Natural killer cell (primary cell): ENCODE data around the gene CSNK1G2. TPM values are rescaled to one million over a fixed set of nuclear protein-coding genes. Genes with fewer than 3 reads are reported as not detected.

Experiments used
- ATAC-seq, 3 donors: fragments of 150-1000 bp in 2 of 3; fragments of 200-7000 bp in 1 of 3; cut with Tn5 transposase; 1 replicate in 1 of 3; 2 replicates in 2 of 3; pipeline ENCODE4 v1.10.0; 2021; ENCODE audit warnings: mild to moderate bottlenecking in 2 of 3, moderate library complexity in 2 of 3
- DNase-seq, 2 donors: peaks; one replicate each; pipeline versions ENCODE4 v3.0.0 to v3.0.0-alpha.2; 2013 to 2021; ENCODE audit warnings: mixed read lengths in 1 of 2
- H3K27ac ChIP-seq: one replicate; pipeline ENCODE4 v1.5.1; 2013; ENCODE audit warnings: mild to moderate bottlenecking, low read length
- H3K27me3 ChIP-seq: one replicate; pipeline ENCODE4 v1.6.1; 2013; ENCODE audit warnings: low read length; ENCODE audit not compliant: control insufficient read depth, insufficient read depth
- H3K36me3 ChIP-seq: one replicate; pipeline ENCODE4 v1.6.1; 2013; ENCODE audit warnings: low read length; ENCODE audit not compliant: control insufficient read depth, insufficient read depth
- H3K4me1 ChIP-seq: one replicate; pipeline ENCODE4 v1.6.1; 2013; ENCODE audit warnings: low read length; ENCODE audit not compliant: control insufficient read depth, insufficient read depth
- H3K4me3 ChIP-seq: one replicate; pipeline ENCODE4 v1.5.1; 2013; ENCODE audit warnings: low read length
- H3K9me3 ChIP-seq: one replicate; pipeline ENCODE4 v1.6.1; 2013; ENCODE audit warnings: low read length; ENCODE audit not compliant: control insufficient read depth, insufficient read depth
- H3K27ac Mint-ChIP-seq, 2 donors: one replicate each; pipeline ENCODE4 v1.8.0; 2022; ENCODE audit warnings: mild to moderate bottlenecking in 2 of 2, mixed read lengths in 2 of 2, moderate library complexity in 1 of 2
- H3K27me3 Mint-ChIP-seq, 2 donors: one replicate each; pipeline ENCODE4 v1.8.0; 2022; ENCODE audit warnings: low read depth in 2 of 2, mixed read lengths in 2 of 2
- H3K36me3 Mint-ChIP-seq: one replicate; pipeline ENCODE4 v1.8.0; 2022; ENCODE audit warnings: mixed read lengths
- H3K4me1 Mint-ChIP-seq, 2 donors: one replicate each; pipeline ENCODE4 v1.8.0; 2022; ENCODE audit warnings: mixed read lengths in 2 of 2
- H3K4me3 Mint-ChIP-seq: one replicate; pipeline ENCODE4 v1.8.0; 2022; ENCODE audit warnings: mild to moderate bottlenecking, moderate library complexity, mixed read lengths
- H3K9me3 Mint-ChIP-seq, 2 donors: one replicate each; pipeline ENCODE4 v1.8.0; 2022; ENCODE audit warnings: mixed read lengths in 2 of 2
- WGBS: methylation state at CpG from one replicate; pipeline ENCODE4 v1.1.7; 2013; ENCODE audit warnings: missing lambda C conversion rate; ENCODE audit not compliant: insufficient coverage; 5-methylcytosine and 5-hydroxymethylcytosine counted together
- intact Hi-C: fragments of 100-400 bp; cut with micrococcal nuclease; formaldehyde crosslinking; loops from one replicate; pipeline ENCODE4 v1.14.2; 2022
- total RNA-seq, 4 donors: library from RNA; stranded (reverse); fragments of 120-200 nt in 1 of 4; gene quantifications; one replicate each; pipeline versions ENCODE4 v1.2.3 to v1.2.4, GENCODE V29; 2013 to 2022
- TF ChIP-seq, protein P1 (sequence below): fragments of 200-600 bp; IDR thresholded peaks from one replicate; pipeline ENCODE4 v1.8.0; 2022; ENCODE audit warnings: antibody characterized with exemption

CSNK1G2 gene
- total RNA-seq, 3 donors from 2014 or later (not counting 1 experiment from before 2014, with no cell fraction given) = 138 to 143 (median 139) TPM

DNA sequence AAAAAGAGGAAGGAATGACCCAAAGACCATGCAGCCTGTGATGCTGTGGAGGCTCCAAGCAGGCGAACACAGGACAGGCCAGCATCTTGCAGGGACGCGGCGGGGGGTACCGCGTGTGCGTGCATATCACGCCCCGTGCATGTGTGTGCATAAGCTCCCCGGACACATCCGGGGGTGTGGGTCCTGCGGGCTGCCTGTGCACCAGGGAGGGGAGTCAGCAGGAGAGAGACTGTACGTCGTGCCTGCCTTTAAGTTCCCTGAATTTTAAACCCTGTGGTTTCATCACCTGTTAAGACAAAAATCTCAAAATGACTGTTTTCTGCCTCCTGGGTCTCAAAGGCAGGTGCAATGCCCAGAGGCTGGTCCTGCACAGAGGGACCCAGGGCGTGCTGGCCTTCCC, 19.1 kb upstream of the CSNK1G2 start:
- Histone ChIP-seq H3K27me3 (no peaks in the 10 kb centered on the region), H3K36me3 (peaks cover 26% of the 10 kb centered on the region), H3K9me3 (no peaks in the 10 kb centered on the region), H3K4me3 (no peak overlapping the region), H3K27ac (no peak overlapping the region), H3K4me1 (peaks cover 6% of the 10 kb centered on the region)
- H3K36me3 Mint-ChIP-seq = no peaks in the 10 kb centered on the region
- H3K27ac Mint-ChIP-seq = no peak overlapping the region
- no peaks in the 10 kb centered on the region for H3K27me3 Mint-ChIP-seq
- TF ChIP-seq, protein P1, sequence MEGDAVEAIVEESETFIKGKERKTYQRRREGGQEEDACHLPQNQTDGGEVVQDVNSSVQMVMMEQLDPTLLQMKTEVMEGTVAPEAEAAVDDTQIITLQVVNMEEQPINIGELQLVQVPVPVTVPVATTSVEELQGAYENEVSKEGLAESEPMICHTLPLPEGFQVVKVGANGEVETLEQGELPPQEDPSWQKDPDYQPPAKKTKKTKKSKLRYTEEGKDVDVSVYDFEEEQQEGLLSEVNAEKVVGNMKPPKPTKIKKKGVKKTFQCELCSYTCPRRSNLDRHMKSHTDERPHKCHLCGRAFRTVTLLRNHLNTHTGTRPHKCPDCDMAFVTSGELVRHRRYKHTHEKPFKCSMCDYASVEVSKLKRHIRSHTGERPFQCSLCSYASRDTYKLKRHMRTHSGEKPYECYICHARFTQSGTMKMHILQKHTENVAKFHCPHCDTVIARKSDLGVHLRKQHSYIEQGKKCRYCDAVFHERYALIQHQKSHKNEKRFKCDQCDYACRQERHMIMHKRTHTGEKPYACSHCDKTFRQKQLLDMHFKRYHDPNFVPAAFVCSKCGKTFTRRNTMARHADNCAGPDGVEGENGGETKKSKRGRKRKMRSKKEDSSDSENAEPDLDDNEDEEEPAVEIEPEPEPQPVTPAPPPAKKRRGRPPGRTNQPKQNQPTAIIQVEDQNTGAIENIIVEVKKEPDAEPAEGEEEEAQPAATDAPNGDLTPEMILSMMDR = no peak
- ATAC-seq = no peak
- no peak for DNase-seq
- no peaks in the 10 kb centered on the region for H3K9me3 Mint-ChIP-seq
- no peaks in the 10 kb centered on the region for H3K4me1 Mint-ChIP-seq
- WGBS = 84% methylated on average over 15 of the region's 15 CpGs
- intact Hi-C loops = no loop called here
- no peak overlapping the region for H3K4me3 Mint-ChIP-seq

DNA sequence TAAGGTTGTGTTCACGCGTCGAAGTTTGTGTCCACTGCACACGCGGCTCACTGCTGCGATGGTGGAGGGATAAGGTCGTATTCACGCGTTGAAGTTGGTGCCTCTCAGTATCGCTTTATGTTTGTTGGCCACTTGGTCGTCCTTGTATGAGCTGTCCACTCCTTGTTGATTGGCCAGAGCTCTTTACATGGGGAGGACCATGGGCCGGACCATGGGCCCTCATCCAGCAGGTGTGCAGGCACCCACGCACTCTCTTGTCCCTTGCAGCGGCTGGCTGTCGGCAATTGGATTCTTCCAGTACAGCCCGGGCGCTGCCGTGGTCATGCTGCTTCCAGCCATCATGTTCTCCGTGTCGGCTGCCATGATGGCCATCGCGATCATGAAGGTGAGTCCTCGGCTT, 18.2 kb upstream of the CSNK1G2 start:
- H3K4me1 Mint-ChIP-seq = peaks cover 5 to 6% of the 10 kb centered on the region in 2 donors
- ATAC-seq (no peak), DNase-seq (no peak)
- H3K27me3 Mint-ChIP-seq = no peaks in the 10 kb centered on the region
- Histone ChIP-seq H3K36me3 (peaks cover 24% of the 10 kb centered on the region), H3K27me3 (no peaks in the 10 kb centered on the region), H3K9me3 (no peaks in the 10 kb centered on the region), H3K4me3 (no peak overlapping the region), H3K4me1 (peaks cover 15% of the 10 kb centered on the region), H3K27ac (no peak overlapping the region)
- intact Hi-C loops = no loop called here
- H3K4me3 Mint-ChIP-seq = no peak overlapping the region
- TF ChIP-seq, protein P1 = no peak
- no peaks in the 10 kb centered on the region for H3K36me3 Mint-ChIP-seq
- 94% methylated on average over 23 of the region's 23 CpGs for WGBS
- no peak overlapping the region for H3K27ac Mint-ChIP-seq
- no peaks in the 10 kb centered on the region for H3K9me3 Mint-ChIP-seq

DNA sequence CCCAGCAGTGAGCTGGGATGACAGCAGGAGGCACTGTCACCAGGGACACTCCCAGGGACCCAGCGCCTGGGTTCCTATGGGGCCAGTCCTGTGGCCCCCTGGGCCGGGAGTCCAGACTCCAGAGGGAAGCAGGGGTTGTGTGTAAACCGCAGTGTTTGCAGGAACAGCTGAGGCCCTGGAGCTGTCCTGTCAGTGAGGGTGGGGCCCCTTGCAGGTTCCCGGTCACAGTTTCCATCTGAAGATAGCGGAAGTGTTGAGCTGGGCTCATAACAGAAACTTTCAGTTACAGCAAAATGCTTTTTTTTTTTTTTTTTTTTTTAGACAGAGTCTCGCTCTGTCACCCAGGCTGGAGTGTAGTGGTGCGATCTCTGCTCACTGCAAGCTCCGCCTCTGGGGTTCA, 17.7 kb upstream of the CSNK1G2 start:
- Mint-ChIP-seq H3K4me3 (no peak overlapping the region), H3K36me3 (no peaks in the 10 kb centered on the region), H3K4me1 (peaks cover 9 to 10% of the 10 kb centered on the region in 2 donors), H3K27me3 (no peaks in the 10 kb centered on the region), H3K9me3 (no peaks in the 10 kb centered on the region), H3K27ac (no peak overlapping the region)
- TF ChIP-seq, protein P1 = no peak
- H3K27ac ChIP-seq = no peak overlapping the region
- ATAC-seq (peak in 1 of 3 donors; percentile 9), DNase-seq (peak in 1 of 2 donors; percentile 46)
- H3K4me3 ChIP-seq = no peak overlapping the region
- WGBS = 68% methylated on average over 8 of the region's 8 CpGs
- H3K36me3 ChIP-seq = peaks cover 22% of the 10 kb centered on the region
- intact Hi-C loops = no loop called here
- peaks cover 16% of the 10 kb centered on the region for H3K4me1 ChIP-seq
- no peaks in the 10 kb centered on the region for H3K9me3 ChIP-seq
- no peaks in the 10 kb centered on the region for H3K27me3 ChIP-seq

DNA sequence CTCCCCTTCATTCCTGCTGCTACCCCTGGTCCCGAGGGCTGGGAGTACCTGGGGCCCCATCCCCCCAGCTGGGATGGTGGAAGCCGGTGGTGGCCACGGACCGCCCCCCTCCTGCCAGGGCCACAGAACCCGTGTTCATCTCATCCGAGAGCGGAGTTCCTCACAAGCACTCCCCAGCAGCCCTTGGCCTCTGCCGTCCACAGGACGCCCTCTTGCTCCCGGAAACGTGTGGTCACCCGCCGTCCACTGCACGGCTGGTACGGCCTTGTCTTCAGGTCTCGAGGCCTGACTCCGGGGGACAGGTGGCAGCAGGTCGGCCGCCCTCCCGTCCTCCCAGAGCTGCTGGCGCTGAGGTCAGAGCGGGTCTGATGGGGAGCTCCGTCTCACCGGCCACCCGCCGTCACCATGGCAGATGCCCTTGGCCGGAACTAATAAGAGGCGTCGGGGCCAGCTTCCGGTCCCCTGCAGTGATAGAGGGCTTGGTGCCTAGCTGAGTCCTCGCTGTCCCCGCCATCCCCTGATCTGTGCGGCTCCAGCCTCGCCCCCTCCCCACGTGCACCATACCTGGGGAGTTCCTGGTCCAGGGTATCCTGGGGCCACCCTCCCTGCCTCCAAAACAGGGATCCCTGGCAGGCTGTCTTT, 16.5 kb upstream of the CSNK1G2 start:
- ATAC-seq (no peak), DNase-seq (no peak)
- no peaks in the 10 kb centered on the region for H3K36me3 Mint-ChIP-seq
- H3K27ac ChIP-seq = no peak overlapping the region
- no peak overlapping the region for H3K27ac Mint-ChIP-seq
- TF ChIP-seq, protein P1 = no peak
- H3K36me3 ChIP-seq = peaks cover 15% of the 10 kb centered on the region
- no peaks in the 10 kb centered on the region for H3K27me3 Mint-ChIP-seq
- no peak overlapping the region for H3K4me3 ChIP-seq
- 97% methylated on average over 35 of the region's 35 CpGs for WGBS
- peaks cover 23% of the 10 kb centered on the region for H3K4me1 ChIP-seq
- H3K4me3 Mint-ChIP-seq = no peak overlapping the region
- no peaks in the 10 kb centered on the region for H3K9me3 ChIP-seq
- intact Hi-C loops = no loop called here
- peaks cover 9 to 13% of the 10 kb centered on the region in 2 donors for H3K4me1 Mint-ChIP-seq
- no peaks in the 10 kb centered on the region for H3K9me3 Mint-ChIP-seq
- no peaks in the 10 kb centered on the region for H3K27me3 ChIP-seq
